GM18867 (cell line): ENCODE measurements around the gene ETV6.

Experiments used
- ATAC-seq: cut with Tn5 transposase; IDR thresholded peaks from one replicate; pipeline ENCODE4 v1.9.1; 2021; ENCODE audit warnings: mild to moderate bottlenecking, moderate library complexity; ENCODE audit not compliant: unreplicated experiment

The ETV6 gene

GRCh38 chr12:11821386-11822080, 172.1 kb downstream of the ETV6 start:
- no peak for ATAC-seq

- no peak for ATAC-seq
Measured at GRCh38 chr12:11822081-11822834, 172.8 kb downstream of the ETV6 start.

GRCh38 chr12:11823043-11823442, 173.6 kb downstream of the ETV6 start:
- ATAC-seq = no peak

GRCh38 chr12:11823593-11823992, 174.1 kb downstream of the ETV6 start:
- ATAC-seq = no peak

GRCh38 chr12:11824069-11824468, 174.6 kb downstream of the ETV6 start:
- ATAC-seq = no peak

GRCh38 chr12:11824736-11825135, 175.3 kb downstream of the ETV6 start:
- ATAC-seq = no peak

- no peak for ATAC-seq
Measured at GRCh38 chr12:11825278-11825677, 175.8 kb downstream of the ETV6 start.

GRCh38 chr12:11826574-11826973, 177.1 kb downstream of the ETV6 start:
- ATAC-seq = no peak

GRCh38 chr12:11827091-11828061, 177.9 kb downstream of the ETV6 start:
- ATAC-seq = no peak

- no peak for ATAC-seq
Measured at GRCh38 chr12:11829764-11830194, 180.3 kb downstream of the ETV6 start.

- no peak for ATAC-seq
Measured at GRCh38 chr12:11830307-11830801, 180.9 kb downstream of the ETV6 start.

- no peak for ATAC-seq
Measured at GRCh38 chr12:11832093-11832492, 182.6 kb downstream of the ETV6 start.

- ATAC-seq = no peak
Measured at GRCh38 chr12:11833174-11833895, 183.9 kb downstream of the ETV6 start.

GRCh38 chr12:11834104-11834812, 184.8 kb downstream of the ETV6 start:
- no peak for ATAC-seq

- ATAC-seq = no peak
Measured at GRCh38 chr12:11834931-11835330, 185.5 kb downstream of the ETV6 start.

- ATAC-seq = peak; percentile 89
Measured at GRCh38 chr12:11836282-11837151, 187.0 kb downstream of the ETV6 start.

- no peak for ATAC-seq
Measured at GRCh38 chr12:11837216-11837934, 187.9 kb downstream of the ETV6 start.

GRCh38 chr12:11838403-11838802, 188.9 kb downstream of the ETV6 start:
- no peak for ATAC-seq
